GM12875 (cell line): ENCODE results near the gene OGT.
A peak's percentile ranks its signal among the peaks of the same experiment; 100 is the strongest.

ENCODE experiments used
- H3K4me3 ChIP-seq: one replicate; pipeline ENCODE4 v1.5.1; 2011; ENCODE audit warnings: low read depth, low read length, control low read depth
- TF ChIP-seq, protein P1 (sequence below): IDR thresholded peaks from 2 replicates; pipeline ENCODE4 v1.5.1; 2011; ENCODE audit warnings: low read depth, mild to moderate bottlenecking, control low read depth, inconsistent platforms, low read length, moderate library complexity, borderline replicate concordance; ENCODE audit not compliant: insufficient read depth

Gene OGT

DNA sequence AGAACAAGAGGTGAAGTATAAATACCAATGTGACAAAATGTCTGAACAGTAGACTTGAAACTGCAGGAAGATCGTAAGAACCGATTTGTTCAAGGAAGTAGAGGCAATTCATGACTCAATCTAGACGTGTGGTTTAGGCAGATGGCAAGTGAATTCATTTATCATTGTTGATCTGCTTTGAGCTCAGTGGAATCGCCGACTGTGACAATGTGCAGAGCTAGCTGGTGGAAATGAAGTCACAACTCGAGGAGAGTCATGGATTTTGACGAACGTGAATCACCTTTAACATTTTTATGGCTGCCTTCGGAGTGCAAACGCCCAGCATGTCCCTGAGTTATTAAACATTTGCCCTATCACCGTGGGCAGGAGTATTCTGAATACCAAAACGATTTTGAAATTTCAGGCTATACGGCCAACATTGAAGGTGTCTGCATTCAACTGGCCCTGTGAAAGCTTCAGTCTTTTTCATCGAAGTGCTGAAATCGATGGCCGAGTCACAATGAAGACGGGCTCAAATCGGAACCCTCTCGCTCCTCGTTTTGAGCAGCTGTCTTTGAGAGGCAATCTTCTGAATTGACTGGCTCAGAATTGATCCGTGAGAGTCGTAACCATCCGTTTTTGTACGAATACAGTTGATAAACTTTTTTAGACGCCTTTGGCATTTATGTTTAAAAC lies 689 bp upstream of the OGT start:
- peak overlapping the region; percentile 73 for H3K4me3 ChIP-seq
- TF ChIP-seq, protein P1, sequence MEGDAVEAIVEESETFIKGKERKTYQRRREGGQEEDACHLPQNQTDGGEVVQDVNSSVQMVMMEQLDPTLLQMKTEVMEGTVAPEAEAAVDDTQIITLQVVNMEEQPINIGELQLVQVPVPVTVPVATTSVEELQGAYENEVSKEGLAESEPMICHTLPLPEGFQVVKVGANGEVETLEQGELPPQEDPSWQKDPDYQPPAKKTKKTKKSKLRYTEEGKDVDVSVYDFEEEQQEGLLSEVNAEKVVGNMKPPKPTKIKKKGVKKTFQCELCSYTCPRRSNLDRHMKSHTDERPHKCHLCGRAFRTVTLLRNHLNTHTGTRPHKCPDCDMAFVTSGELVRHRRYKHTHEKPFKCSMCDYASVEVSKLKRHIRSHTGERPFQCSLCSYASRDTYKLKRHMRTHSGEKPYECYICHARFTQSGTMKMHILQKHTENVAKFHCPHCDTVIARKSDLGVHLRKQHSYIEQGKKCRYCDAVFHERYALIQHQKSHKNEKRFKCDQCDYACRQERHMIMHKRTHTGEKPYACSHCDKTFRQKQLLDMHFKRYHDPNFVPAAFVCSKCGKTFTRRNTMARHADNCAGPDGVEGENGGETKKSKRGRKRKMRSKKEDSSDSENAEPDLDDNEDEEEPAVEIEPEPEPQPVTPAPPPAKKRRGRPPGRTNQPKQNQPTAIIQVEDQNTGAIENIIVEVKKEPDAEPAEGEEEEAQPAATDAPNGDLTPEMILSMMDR, result no peak

DNA sequence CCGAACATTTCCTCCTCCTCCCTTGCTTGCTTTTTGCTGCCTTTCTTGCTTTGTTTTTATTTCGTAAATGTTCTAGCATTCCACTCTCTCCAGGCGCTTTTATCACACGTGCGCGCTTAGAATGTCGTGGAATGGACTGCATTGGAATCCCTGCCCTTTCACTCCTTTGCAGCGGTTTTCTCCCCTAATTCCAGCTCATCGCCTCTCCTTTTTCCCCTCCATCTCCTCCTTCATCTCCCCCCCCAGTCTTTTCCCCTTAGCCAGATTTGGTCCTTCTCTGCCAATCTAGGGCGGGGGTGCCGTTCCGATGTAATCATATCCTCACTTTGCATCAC lies 579 bp downstream of the OGT start:
- TF ChIP-seq, protein P1, result no peak
- peak overlapping the region; percentile 73 for H3K4me3 ChIP-seq

DNA sequence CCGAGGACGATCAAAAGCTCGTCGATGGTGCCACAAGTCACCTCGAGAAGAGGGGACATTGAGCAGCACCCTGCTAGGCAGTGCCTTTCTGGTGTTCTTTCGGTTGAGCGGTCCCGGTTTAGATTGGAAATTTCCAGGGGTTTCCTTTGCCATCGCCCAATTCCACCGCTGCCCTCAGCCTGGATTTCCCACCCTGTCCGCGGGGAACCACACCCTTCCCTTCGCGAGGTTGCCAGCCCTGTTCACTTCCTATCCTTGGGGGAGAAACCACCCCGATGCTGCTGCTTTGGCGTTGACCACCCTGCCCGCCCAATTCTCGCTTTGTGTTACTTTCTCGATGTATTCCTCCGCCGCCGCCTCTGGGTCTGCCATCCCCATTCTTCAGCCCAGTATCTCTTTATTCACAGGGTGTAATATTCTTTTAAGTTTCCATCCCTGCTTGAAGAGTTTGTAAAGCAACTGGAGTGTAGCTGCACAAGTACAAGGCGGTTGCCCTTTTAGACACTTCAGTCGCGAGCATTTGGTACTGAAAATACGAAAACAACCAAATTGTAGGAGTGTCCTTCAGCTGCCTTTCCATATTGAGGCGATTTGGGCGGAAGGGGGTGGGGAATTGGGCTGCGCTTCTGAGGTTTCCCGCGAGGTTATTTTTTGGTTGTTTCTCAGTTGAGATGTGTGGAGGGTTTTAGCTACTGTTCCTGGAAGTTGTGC lies 1.1 kb downstream of the OGT start:
- peak overlapping the region; percentile 73 for H3K4me3 ChIP-seq
- TF ChIP-seq, protein P1, result no peak

DNA sequence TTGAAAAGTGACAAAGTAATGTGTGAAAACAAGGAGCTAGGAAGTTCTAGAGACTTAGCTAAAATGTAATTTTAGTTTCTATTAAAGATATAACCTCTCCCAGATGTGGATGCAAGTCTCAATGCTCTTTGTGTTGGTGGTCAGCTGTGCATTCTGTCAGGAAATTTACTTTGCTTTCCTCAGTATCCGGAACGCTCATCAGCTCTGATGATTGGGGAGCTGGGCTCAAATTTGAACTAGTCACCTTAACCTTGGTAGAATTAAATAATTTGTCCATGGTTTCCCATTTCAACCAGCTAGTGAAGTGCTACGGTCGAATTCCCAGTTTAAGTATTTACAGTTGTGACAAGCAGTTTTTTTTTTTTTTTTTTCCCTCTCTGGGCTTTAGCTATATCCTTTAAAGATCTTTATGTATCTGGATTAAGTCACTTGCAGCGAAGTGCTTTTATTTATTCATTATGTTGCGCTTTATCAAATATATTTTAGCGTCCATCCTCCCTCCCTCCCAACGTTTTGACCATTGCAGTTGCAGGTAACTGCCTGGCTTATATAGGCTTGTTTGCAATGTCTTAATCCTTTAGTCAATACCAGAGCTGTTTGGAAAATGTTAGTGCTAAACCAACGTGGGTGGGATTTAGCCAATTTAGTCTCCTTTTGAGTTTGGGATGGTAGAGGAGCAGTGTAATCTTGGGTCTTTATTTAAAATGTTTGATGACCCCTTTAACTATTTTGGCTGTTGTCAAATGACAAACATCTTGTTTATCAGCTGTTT lies 2.1 kb downstream of the OGT start:
- TF ChIP-seq, protein P1, result no peak
- H3K4me3 ChIP-seq, result peak overlapping the region; percentile 73

DNA sequence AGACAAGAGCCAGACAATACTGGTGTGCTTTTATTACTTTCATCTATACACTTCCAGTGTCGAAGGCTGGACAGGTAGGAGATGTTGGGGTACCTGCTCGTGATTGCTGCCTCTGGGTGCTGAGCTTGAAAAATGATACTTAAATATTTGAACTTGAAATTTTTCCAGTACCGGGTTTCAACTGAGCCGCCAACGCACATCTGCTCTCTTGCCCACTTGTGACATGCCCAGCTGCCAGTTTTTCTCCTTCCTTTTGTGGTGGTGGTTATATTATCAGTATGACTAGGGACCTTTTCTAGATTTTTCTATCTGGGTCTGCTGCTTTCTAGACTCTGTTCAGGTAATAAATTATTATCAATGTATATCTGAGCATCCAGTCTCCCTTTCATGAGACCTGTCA lies 3.4 kb downstream of the OGT start:
- TF ChIP-seq, protein P1, result no peak
- H3K4me3 ChIP-seq, result peak overlapping the region; percentile 31

DNA sequence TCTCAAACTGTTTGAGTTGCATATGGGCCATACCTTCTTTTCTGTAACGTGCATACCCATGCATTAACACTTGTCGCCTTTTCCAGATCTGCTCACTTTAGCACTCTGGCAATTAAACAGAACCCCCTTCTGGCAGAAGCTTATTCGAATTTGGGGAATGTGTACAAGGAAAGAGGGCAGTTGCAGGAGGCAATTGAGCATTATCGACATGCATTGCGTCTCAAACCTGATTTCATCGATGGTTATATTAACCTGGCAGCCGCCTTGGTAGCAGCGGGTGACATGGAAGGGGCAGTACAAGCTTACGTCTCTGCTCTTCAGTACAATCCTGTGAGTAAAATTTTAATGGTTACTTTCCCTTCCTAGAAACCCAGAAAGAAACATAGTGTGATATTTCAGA lies 4.8 kb downstream of the OGT start:
- TF ChIP-seq, protein P1, result no peak
- no peak overlapping the region for H3K4me3 ChIP-seq
